Measurements from ENCODE around the gene ZNF862.

DNA sequence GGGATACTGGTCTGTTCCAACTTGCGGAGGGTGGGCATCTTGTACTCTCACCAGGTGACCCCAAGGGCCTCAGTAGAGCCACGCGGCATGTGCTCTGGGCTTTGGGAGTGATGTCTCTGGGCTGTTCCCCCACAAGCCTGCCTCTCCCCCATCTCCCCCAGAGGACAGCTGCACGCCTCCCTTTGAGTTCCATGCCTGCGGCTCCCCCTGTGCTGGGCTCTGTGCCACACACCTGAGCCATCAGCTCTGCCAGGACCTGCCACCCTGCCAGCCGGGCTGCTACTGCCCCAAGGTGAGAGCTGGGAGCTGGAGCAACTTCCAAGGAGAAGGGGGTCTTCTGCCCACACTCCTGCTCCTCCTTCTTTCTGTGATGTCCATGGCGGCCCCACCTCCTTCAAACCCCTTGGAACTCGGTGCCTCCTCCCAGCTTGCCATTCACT lies 15.0 kb upstream of the ZNF862 start:
- no peak for TF ChIP-seq ZNF564 (CRISPR knock-in tag; IDR thresholded peaks at IDR 0.05)
- no peak for TF ChIP-seq ZNF672 (CRISPR knock-in tag; IDR thresholded peaks at IDR 0.05)
- TF ChIP-seq, protein P1, sequence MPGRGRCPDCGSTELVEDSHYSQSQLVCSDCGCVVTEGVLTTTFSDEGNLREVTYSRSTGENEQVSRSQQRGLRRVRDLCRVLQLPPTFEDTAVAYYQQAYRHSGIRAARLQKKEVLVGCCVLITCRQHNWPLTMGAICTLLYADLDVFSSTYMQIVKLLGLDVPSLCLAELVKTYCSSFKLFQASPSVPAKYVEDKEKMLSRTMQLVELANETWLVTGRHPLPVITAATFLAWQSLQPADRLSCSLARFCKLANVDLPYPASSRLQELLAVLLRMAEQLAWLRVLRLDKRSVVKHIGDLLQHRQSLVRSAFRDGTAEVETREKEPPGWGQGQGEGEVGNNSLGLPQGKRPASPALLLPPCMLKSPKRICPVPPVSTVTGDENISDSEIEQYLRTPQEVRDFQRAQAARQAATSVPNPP (CRISPR knock-in tag; IDR thresholded peaks at IDR 0.05): no peak
- no peak for TF ChIP-seq PLRG1 (conservative IDR thresholded peaks at IDR 0.05)
- TF ChIP-seq POLR2A (IDR thresholded peaks at IDR 0.05; ENCODE audit: insufficient read depth in 1 of 2, low read depth in 2 of 2, low read length in 2 of 2): no peak
- no peak for TF ChIP-seq ASH2L (IDR thresholded peaks at IDR 0.05; ENCODE audit: insufficient read length, low read depth, low read length)
- TF ChIP-seq, protein P2, sequence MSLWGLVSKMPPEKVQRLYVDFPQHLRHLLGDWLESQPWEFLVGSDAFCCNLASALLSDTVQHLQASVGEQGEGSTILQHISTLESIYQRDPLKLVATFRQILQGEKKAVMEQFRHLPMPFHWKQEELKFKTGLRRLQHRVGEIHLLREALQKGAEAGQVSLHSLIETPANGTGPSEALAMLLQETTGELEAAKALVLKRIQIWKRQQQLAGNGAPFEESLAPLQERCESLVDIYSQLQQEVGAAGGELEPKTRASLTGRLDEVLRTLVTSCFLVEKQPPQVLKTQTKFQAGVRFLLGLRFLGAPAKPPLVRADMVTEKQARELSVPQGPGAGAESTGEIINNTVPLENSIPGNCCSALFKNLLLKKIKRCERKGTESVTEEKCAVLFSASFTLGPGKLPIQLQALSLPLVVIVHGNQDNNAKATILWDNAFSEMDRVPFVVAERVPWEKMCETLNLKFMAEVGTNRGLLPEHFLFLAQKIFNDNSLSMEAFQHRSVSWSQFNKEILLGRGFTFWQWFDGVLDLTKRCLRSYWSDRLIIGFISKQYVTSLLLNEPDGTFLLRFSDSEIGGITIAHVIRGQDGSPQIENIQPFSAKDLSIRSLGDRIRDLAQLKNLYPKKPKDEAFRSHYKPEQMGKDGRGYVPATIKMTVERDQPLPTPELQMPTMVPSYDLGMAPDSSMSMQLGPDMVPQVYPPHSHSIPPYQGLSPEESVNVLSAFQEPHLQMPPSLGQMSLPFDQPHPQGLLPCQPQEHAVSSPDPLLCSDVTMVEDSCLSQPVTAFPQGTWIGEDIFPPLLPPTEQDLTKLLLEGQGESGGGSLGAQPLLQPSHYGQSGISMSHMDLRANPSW (CRISPR knock-in tag; IDR thresholded peaks at IDR 0.05; ENCODE audit: borderline replicate concordance): no peak
- TF ChIP-seq TCF12 (IDR thresholded peaks at IDR 0.05): no peak
- TF ChIP-seq TCF12 (CRISPR knock-in tag; IDR thresholded peaks at IDR 0.05): no peak
- TF ChIP-seq EP300 (IDR thresholded peaks at IDR 0.05; ENCODE audit: low read depth in 2 of 2, low read length in 2 of 2): no peak
- no peak for TF ChIP-seq EP300 (CRISPR knock-in tag; IDR thresholded peaks at IDR 0.05; ENCODE audit: borderline replicate concordance)
- no peak for TF ChIP-seq HDAC6 (IDR thresholded peaks at IDR 0.05; ENCODE audit: low read depth, low read length)
- TF ChIP-seq, protein P3, sequence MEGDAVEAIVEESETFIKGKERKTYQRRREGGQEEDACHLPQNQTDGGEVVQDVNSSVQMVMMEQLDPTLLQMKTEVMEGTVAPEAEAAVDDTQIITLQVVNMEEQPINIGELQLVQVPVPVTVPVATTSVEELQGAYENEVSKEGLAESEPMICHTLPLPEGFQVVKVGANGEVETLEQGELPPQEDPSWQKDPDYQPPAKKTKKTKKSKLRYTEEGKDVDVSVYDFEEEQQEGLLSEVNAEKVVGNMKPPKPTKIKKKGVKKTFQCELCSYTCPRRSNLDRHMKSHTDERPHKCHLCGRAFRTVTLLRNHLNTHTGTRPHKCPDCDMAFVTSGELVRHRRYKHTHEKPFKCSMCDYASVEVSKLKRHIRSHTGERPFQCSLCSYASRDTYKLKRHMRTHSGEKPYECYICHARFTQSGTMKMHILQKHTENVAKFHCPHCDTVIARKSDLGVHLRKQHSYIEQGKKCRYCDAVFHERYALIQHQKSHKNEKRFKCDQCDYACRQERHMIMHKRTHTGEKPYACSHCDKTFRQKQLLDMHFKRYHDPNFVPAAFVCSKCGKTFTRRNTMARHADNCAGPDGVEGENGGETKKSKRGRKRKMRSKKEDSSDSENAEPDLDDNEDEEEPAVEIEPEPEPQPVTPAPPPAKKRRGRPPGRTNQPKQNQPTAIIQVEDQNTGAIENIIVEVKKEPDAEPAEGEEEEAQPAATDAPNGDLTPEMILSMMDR (CRISPR knock-in tag; IDR thresholded peaks at IDR 0.05): no peak
- TF ChIP-seq, protein P4, sequence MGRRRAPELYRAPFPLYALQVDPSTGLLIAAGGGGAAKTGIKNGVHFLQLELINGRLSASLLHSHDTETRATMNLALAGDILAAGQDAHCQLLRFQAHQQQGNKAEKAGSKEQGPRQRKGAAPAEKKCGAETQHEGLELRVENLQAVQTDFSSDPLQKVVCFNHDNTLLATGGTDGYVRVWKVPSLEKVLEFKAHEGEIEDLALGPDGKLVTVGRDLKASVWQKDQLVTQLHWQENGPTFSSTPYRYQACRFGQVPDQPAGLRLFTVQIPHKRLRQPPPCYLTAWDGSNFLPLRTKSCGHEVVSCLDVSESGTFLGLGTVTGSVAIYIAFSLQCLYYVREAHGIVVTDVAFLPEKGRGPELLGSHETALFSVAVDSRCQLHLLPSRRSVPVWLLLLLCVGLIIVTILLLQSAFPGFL (CRISPR knock-in tag; IDR thresholded peaks at IDR 0.05): no peak
